Mucosa of descending colon (tissue), 3 donors: Measurements from ENCODE around the gene DHX57. TPM values are rescaled to one million over a fixed set of nuclear protein-coding genes. Genes with fewer than 3 reads are reported as not detected.
A peak's percentile ranks its signal among the peaks of the same experiment; 100 is the strongest.

Source experiments
- ATAC-seq: fragments of 200-7000 bp; cut with Tn5 transposase; one replicate; pipeline ENCODE4 v1.9.1; 2020; ENCODE audit warnings: mild to moderate bottlenecking, moderate library complexity
- DNase-seq, 3 donors: peaks; one replicate each; pipeline ENCODE4 v3.0.0-alpha.2; 2020
- H3K36me3 ChIP-seq: fragments of 200-600 bp; one replicate; pipeline ENCODE4 v1.8.0; 2021; ENCODE audit warnings: low read depth, mild to moderate bottlenecking
- H3K4me1 ChIP-seq: fragments of 200-600 bp; one replicate; pipeline ENCODE4 v1.8.0; 2021; ENCODE audit warnings: low read depth, mild to moderate bottlenecking
- H3K4me3 ChIP-seq: fragments of 200-600 bp; one replicate; pipeline ENCODE4 v1.8.0; 2021; ENCODE audit warnings: mild to moderate bottlenecking
- H3K9me3 ChIP-seq: fragments of 200-600 bp; one replicate; pipeline ENCODE4 v1.8.0; 2021; ENCODE audit warnings: mild to moderate bottlenecking
- CTCF ChIP-seq: fragments of 200-600 bp; IDR thresholded peaks from one replicate; pipeline ENCODE4 v1.8.0; 2022; ENCODE audit warnings: antibody characterized with exemption, mild to moderate bottlenecking
- intact Hi-C, 2 donors: fragments of 100-400 bp; cut with DNase I in 1 of 2; cut with micrococcal nuclease in 1 of 2; formaldehyde crosslinking; loops; one replicate each; pipeline versions ENCODE4 v1.11.0 to v1.11.1; 2022; cut with DNase I, micrococcal nuclease
- total RNA-seq, 3 donors: library from RNA; stranded (reverse); fragmentation: NEBNext Ultra II Directional in 2 of 3; extraction: Animal tissue kit (Norgen Biotek cat#: 25700) in 2 of 3; gene quantifications; one replicate each; pipeline versions ENCODE4 v1.2.1 to v1.2.4, GENCODE V29; 2021 to 2023
- donor health status: DM: no; HTN: no; CAD: no; lungs with moderate emphysema.
- donor health status: DM: no; HTN: no; CAD: no.
- donor health status: DM: no; HTN: yes; CAD: no.

DHX57 gene
- total RNA-seq, 3 donors from 2014 or later: 10.4 to 17.3 (median 10.5) TPM

GRCh38 chr2:38850045-38850444, 25.7 kb downstream of the DHX57 start:
- H3K36me3 ChIP-seq: peaks cover 6% of the 10 kb centered on the region
- DNase-seq (no peak), ATAC-seq (no peak)
- H3K4me1 ChIP-seq: no peaks in the 10 kb centered on the region
- intact Hi-C loops: no loop called here
- no peak overlapping the region for H3K4me3 ChIP-seq
- no peak for TF ChIP-seq CTCF
- no peaks in the 10 kb centered on the region for H3K9me3 ChIP-seq

- no peaks in the 10 kb centered on the region for H3K36me3 ChIP-seq
- no peak for ATAC-seq
- no peak overlapping the region for H3K4me3 ChIP-seq
- TF ChIP-seq CTCF: no peak
- no peaks in the 10 kb centered on the region for H3K9me3 ChIP-seq
- no peaks in the 10 kb centered on the region for H3K4me1 ChIP-seq
- intact Hi-C loops: no loop called here
- DNase-seq: no peak
These were observed 38.9 kb downstream of the DHX57 start for GRCh38 chr2:38836791-38837190.

- Histone ChIP-seq H3K4me1 (no peaks in the 10 kb centered on the region), H3K36me3 (no peaks in the 10 kb centered on the region), H3K4me3 (no peak overlapping the region), H3K9me3 (no peaks in the 10 kb centered on the region)
- peak; percentile 46 for ATAC-seq
- no peak for DNase-seq
- no peak for TF ChIP-seq CTCF
- intact Hi-C loops: no loop called here
These were observed 39.7 kb downstream of the DHX57 start for GRCh38 chr2:38835990-38836389.

- Histone ChIP-seq H3K36me3 (no peaks in the 10 kb centered on the region), H3K4me3 (no peak overlapping the region), H3K4me1 (no peaks in the 10 kb centered on the region), H3K9me3 (no peaks in the 10 kb centered on the region)
- TF ChIP-seq CTCF: peak; percentile 11
- intact Hi-C loops: no loop called here
- peak in 1 of 3 donors; percentile 60 for DNase-seq
- ATAC-seq: no peak
These were observed 40.6 kb downstream of the DHX57 start for GRCh38 chr2:38835015-38835601.

- ATAC-seq (no peak), DNase-seq (no peak)
- H3K4me1 ChIP-seq: no peaks in the 10 kb centered on the region
- no peaks in the 10 kb centered on the region for H3K36me3 ChIP-seq
- no peaks in the 10 kb centered on the region for H3K9me3 ChIP-seq
- H3K4me3 ChIP-seq: no peak overlapping the region
- intact Hi-C loops: no loop called here
- no peak for TF ChIP-seq CTCF
These were observed 45.1 kb downstream of the DHX57 start for GRCh38 chr2:38830526-38831159.
